Naive B cell (primary cell): ENCODE results near the gene IL4R. TPM values are rescaled to one million over a fixed set of nuclear protein-coding genes. Genes with fewer than 3 reads are reported as not detected.

Source experiments
- ATAC-seq, 2 donors: fragments of 150-1000 bp; cut with Tn5 transposase; 2 replicates each; pipeline ENCODE4 v1.10.0; 2021; ENCODE audit warnings: low read depth in 2 of 2, mild to moderate bottlenecking in 2 of 2, moderate library complexity in 2 of 2
- DNase-seq: peaks from one replicate; pipeline ENCODE4 v3.0.0; 2022
- H3K27ac Mint-ChIP-seq, 6 donors: one replicate each; pipeline ENCODE4 v1.8.0; 2020 to 2022; ENCODE audit warnings: mild to moderate bottlenecking in 6 of 6, mixed read lengths in 6 of 6, moderate library complexity in 5 of 6, inconsistent platforms in 2 of 6
- H3K27me3 Mint-ChIP-seq, 3 donors: one replicate each; pipeline ENCODE4 v1.8.0; 2021 to 2022; ENCODE audit warnings: mixed read lengths in 3 of 3, mild to moderate bottlenecking in 1 of 3
- H3K36me3 Mint-ChIP-seq, 2 donors: one replicate each; pipeline ENCODE4 v1.8.0; 2020 to 2022; ENCODE audit warnings: mixed read lengths in 2 of 2, inconsistent platforms in 1 of 2, mild to moderate bottlenecking in 1 of 2
- H3K4me1 Mint-ChIP-seq, 3 donors: one replicate each; pipeline ENCODE4 v1.8.0; 2020 to 2022; ENCODE audit warnings: mixed read lengths in 3 of 3, inconsistent platforms in 1 of 3, mild to moderate bottlenecking in 1 of 3, moderate library complexity in 1 of 3
- H3K4me3 Mint-ChIP-seq, 8 donors: one replicate each; pipeline ENCODE4 v1.8.0; 2020 to 2022; ENCODE audit warnings: mild to moderate bottlenecking in 8 of 8, mixed read lengths in 8 of 8, moderate library complexity in 8 of 8, inconsistent platforms in 2 of 8
- H3K9me3 Mint-ChIP-seq, 7 donors: one replicate each; pipeline ENCODE4 v1.8.0; 2020 to 2022; ENCODE audit warnings: mixed read lengths in 7 of 7, mild to moderate bottlenecking in 5 of 7, inconsistent platforms in 2 of 7, moderate library complexity in 1 of 7
- polyA plus RNA-seq, 6 donors: library from polyadenylated mRNA; unstranded; fragments of 300-500 nt; fragmentation: Illumina TruSeq; gene quantifications; one replicate each; pipeline ENCODE4 v1.2.3, GENCODE V29; 2021; ENCODE audit warnings: low read depth in 6 of 6

The IL4R gene
- polyA plus RNA-seq, 6 donors from 2014 or later = 355 to 1,202 (median 525) TPM

DNA sequence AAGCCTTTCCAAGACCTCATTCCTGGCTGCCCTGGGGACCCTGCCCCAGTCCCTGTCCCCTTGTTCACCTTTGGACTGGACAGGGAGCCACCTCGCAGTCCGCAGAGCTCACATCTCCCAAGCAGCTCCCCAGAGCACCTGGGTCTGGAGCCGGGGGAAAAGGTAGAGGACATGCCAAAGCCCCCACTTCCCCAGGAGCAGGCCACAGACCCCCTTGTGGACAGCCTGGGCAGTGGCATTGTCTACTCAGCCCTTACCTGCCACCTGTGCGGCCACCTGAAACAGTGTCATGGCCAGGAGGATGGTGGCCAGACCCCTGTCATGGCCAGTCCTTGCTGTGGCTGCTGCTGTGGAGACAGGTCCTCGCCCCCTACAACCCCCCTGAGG is 49.5 kb downstream of the IL4R start:
- H3K4me1 Mint-ChIP-seq = peaks cover 28 to 69% (median 56%) of the 10 kb centered on the region in 3 donors
- peak overlapping the region in 3 of 8 donors; percentile 15 to 33 (median 32) for H3K4me3 Mint-ChIP-seq
- DNase-seq (no peak), ATAC-seq (no peak)
- no peaks in the 10 kb centered on the region for H3K27me3 Mint-ChIP-seq
- peaks cover 22 to 33% of the 10 kb centered on the region in 2 donors for H3K36me3 Mint-ChIP-seq
- peaks cover 0 to 2% (median 0%) of the 10 kb centered on the region in 7 donors for H3K9me3 Mint-ChIP-seq
- H3K27ac Mint-ChIP-seq = peak overlapping the region in 5 of 6 donors; percentile 84 to 100 (median 93)

DNA sequence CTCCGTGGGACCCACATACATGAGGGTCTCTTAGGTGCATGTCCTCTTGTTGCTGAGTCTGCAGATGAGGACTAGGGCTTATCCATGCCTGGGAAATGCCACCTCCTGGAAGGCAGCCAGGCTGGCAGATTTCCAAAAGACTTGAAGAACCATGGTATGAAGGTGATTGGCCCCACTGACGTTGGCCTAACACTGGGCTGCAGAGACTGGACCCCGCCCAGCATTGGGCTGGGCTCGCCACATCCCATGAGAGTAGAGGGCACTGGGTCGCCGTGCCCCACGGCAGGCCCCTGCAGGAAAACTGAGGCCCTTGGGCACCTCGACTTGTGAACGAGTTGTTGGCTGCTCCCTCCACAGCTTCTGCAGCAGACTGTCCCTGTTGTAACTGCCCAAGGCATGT is 50.0 kb downstream of the IL4R start:
- H3K4me1 Mint-ChIP-seq = peaks cover 29 to 72% (median 61%) of the 10 kb centered on the region in 3 donors
- DNase-seq = no peak
- H3K36me3 Mint-ChIP-seq = peaks cover 16 to 28% of the 10 kb centered on the region in 2 donors
- no peak for ATAC-seq
- H3K9me3 Mint-ChIP-seq = peaks cover 0 to 2% (median 0%) of the 10 kb centered on the region in 7 donors
- H3K4me3 Mint-ChIP-seq = peak overlapping the region in 4 of 8 donors; percentile 32 to 71 (median 43)
- H3K27me3 Mint-ChIP-seq = no peaks in the 10 kb centered on the region
- peak overlapping the region; percentile 90 to 100 (median 98) for H3K27ac Mint-ChIP-seq

DNA sequence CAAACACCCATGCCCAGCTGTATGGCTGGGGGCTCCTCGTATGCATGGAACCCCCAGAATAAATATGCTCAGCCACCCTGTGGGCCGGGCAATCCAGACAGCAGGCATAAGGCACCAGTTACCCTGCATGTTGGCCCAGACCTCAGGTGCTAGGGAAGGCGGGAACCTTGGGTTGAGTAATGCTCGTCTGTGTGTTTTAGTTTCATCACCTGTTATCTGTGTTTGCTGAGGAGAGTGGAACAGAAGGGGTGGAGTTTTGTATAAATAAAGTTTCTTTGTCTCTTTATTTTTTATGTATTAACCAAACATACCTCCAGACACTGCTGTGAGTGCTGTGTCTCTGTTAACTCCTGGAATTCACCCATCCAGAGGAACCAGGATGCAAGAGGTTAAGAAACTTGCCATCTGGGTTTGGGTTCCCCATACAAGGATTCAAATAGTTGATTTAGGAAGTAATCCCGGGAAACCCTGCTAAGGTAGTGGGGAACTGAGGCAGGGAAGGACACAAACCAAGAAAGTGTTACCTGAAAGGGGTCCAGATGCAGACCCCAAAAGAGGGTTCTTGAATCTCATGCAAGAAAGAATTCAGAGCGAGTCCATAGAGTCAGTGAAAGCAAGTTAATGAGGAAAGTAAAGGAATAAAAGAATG is 50.8 kb downstream of the IL4R start:
- Mint-ChIP-seq H3K4me3 (peak overlapping the region in 2 of 8 donors; percentile 18 to 63), H3K4me1 (peaks cover 29 to 75% (median 60%) of the 10 kb centered on the region in 3 donors), H3K9me3 (peaks cover 0 to 8% (median under 1%) of the 10 kb centered on the region in 7 donors), H3K27me3 (no peaks in the 10 kb centered on the region), H3K36me3 (peaks cover 11 to 23% of the 10 kb centered on the region in 2 donors), H3K27ac (peak overlapping the region; percentile 96 to 100 (median 98))
- no peak for DNase-seq
- ATAC-seq = no peak

DNA sequence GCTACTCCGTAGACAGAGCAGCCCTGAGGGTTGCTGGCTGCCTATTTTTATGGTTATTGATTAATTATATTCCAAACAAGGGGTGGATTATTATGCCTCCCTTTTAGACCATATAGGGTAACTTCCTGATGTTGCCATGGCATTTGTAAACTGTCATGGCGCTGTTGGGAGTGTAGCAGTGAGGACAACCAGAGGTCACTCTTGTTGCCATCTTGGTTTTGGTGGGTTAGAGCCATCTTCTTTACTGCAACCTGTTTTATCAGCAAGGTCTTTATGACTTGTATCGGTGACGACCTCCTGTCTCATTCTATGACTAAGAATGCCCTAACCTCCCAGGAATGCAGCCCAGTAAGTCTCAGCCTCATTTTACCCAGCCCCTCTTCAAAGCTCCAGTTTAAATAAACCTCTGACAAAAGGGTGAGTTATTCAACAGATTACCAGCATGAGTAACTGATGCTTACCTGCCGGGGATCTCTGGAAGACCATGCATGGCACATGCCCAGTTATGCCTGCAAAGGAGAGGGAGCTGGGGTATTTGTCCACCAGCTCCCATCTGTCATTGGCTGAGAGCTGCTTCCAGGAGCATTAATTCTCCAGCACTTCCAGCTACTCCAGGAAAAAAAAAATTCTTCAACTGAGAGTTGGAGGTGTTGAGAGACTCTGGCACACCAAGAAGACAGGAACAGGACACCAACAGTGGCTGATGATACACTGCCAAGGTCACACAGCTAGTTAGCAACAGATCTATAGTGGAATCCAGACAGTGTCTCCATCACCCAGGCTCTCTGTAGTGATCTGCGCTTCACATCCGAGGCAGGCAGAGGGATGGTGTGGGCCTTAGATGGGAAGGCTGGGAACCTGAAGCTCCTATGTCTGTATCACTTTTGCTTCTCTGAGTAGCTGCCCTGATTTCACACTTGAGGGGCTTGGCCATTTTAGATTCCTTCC is 51.6 kb downstream of the IL4R start:
- Mint-ChIP-seq H3K9me3 (peaks cover 0 to 16% (median 4%) of the 10 kb centered on the region in 7 donors), H3K4me1 (peaks cover 35 to 81% (median 68%) of the 10 kb centered on the region in 3 donors)
- no peak for DNase-seq

DNA sequence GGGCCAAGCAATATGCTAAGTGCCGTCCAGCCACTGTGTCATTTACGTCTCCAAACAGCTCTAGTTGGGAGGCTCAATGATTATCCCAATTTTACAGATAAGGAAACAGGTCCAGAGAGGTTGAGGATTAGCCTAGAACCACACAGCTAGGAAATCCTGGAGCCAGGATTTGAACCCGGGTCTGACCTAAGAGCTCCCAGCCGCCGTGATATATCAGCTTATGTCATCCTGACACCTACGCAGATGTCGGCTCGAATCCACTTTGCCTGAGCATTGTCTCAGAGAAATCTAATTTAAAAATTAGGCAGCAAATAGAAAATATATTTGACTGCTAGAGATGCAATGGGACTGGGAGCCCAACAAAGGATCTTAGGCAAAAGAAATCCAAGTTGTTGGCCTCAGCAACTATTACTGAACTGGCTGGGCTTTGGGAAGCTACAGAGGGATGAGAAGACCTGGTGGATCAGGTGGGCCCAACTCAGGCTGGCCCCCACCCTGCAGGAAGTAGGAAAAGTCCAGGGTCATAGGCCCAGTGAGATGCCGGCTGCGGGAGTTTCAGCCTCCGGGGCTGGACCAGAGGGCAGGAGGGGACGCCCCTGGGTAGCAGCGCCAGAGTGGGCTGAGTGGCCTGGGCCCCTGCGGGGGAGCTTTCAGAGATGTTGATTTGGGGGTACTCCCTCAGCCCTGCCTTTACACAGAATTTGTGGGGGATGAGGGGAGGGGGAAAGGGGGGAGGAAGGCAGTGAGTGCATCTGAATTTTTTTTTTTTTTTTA is 53.1 kb downstream of the IL4R start:
- DNase-seq = no peak
- peak overlapping the region; percentile 61 to 87 (median 73) for H3K4me3 Mint-ChIP-seq
- H3K27ac Mint-ChIP-seq = peak overlapping the region; percentile 99 to 100 (median 100)
- peaks cover 0 to 16% (median 4%) of the 10 kb centered on the region in 7 donors for H3K9me3 Mint-ChIP-seq
- peaks cover 38 to 73% (median 71%) of the 10 kb centered on the region in 3 donors for H3K4me1 Mint-ChIP-seq
- H3K36me3 Mint-ChIP-seq = peaks cover 7 to 26% of the 10 kb centered on the region in 2 donors
- H3K27me3 Mint-ChIP-seq = no peaks in the 10 kb centered on the region
- no peak for ATAC-seq

More for the DNA sequence above, 51.6 kb downstream of the IL4R start:
- Mint-ChIP-seq H3K27ac (peak overlapping the region; percentile 96 to 100 (median 98)), H3K27me3 (no peaks in the 10 kb centered on the region), H3K4me3 (peak overlapping the region in 4 of 8 donors; percentile 16 to 65 (median 57)), H3K36me3 (peaks cover 11 to 27% of the 10 kb centered on the region in 2 donors)
- ATAC-seq = no peak

DNA sequence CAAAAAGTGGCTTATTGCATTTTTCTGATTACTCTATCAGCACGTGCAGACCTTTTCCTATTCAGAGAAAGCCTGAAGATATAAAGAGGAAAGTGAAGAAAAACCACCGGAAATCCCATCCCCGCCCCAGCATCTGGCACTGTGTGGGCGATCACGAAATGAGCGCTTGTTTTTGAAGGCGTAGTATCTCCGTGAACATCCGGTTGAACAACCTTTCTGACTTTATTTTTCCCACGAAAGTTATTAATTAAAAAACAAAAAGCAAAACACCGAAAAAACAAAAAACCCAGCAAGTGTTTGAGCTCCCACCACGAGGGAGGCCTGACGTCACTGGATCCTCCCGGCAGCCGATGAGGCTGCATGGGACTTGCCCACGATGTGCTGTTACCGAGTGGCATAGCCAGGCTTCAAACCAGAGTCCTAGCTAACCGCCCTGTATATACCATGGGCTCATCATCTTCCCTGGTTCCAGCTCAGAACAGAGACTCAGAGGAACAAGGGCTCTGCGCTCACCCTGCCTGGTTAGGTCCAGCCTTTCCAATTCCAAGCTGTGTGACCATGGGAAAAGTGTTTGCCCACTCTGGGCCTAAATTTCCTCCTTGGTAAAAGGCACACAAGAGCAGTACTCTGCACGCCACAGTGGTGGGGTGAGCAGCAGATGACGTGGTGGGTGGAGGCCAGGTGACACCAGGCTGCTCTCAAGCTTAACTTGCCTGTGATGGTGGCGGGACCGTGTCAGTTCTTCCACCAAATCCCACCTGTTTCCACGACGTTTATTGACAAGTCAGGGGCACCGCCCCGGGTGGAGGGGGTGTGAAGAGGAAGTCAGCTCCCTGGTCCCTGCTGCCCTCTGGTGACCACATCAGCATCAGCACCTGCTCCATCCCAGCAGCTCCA is 53.9 kb downstream of the IL4R start:
- Mint-ChIP-seq H3K27me3 (no peaks in the 10 kb centered on the region), H3K4me1 (peaks cover 33 to 72% (median 65%) of the 10 kb centered on the region in 3 donors), H3K36me3 (peaks cover 0 to 19% of the 10 kb centered on the region in 2 donors), H3K27ac (peak overlapping the region; percentile 99 to 100 (median 100)), H3K4me3 (peak overlapping the region; percentile 61 to 87 (median 73)), H3K9me3 (peaks cover 0 to 16% (median 4%) of the 10 kb centered on the region in 7 donors)
- ATAC-seq (peak; percentile 76 to 80), DNase-seq (peak; percentile 95)

DNA sequence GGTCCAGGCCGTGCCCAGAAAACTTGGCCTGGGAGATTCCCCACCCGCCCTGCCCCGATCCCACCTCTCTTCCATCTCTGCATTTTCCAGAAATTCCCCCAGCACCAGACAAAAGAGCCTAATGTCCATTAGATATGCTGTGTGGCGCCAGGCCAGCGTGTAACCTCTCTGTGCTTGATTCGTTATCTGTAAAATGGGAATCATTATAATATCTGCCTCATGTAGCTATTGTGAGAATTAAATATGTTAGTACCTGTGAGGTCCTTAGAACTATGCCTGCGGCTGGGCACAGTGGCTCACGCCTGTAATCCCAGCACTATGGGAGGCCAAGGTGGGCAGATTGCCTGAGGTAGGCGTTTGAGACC is 54.6 kb downstream of the IL4R start:
- Mint-ChIP-seq H3K9me3 (peaks cover 0 to 16% (median 4%) of the 10 kb centered on the region in 7 donors), H3K36me3 (peaks cover 0 to 19% of the 10 kb centered on the region in 2 donors)

DNA sequence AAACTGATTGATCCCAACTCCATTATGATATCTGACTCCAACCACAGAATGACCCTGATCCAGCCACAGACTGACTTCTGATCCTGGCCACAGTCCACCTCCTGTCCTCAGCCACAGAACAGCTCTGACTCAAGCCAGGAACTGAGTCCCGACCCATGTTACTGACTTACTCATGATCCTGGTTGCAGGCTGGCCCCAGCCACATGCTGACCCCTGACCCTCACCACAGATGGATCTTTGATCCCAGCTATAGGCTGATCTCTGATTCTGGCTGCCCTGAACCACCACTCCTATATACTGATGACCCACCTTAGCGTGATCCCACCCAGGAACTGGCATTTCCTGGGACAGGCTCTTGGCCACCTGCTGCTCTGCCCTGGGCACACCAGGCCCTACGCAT is 56.0 kb downstream of the IL4R start:
- peak overlapping the region in 6 of 8 donors; percentile 3 to 71 (median 18) for H3K4me3 Mint-ChIP-seq
- H3K4me1 Mint-ChIP-seq = peaks cover 31 to 55% (median 51%) of the 10 kb centered on the region in 3 donors
- peaks cover 0 to 16% (median 4%) of the 10 kb centered on the region in 7 donors for H3K9me3 Mint-ChIP-seq
- H3K27me3 Mint-ChIP-seq = no peaks in the 10 kb centered on the region
- peak overlapping the region; percentile 83 to 100 (median 100) for H3K27ac Mint-ChIP-seq
- H3K36me3 Mint-ChIP-seq = peaks cover 0 to 6% of the 10 kb centered on the region in 2 donors
- DNase-seq (no peak), ATAC-seq (no peak)

More for the DNA sequence above, 54.6 kb downstream of the IL4R start:
- H3K27ac Mint-ChIP-seq = peak overlapping the region; percentile 99 to 100 (median 100)
- H3K4me3 Mint-ChIP-seq = peak overlapping the region in 7 of 8 donors; percentile 61 to 87 (median 73)
- no peak for ATAC-seq
- DNase-seq = no peak
- no peaks in the 10 kb centered on the region for H3K27me3 Mint-ChIP-seq
- peaks cover 33 to 69% (median 65%) of the 10 kb centered on the region in 3 donors for H3K4me1 Mint-ChIP-seq

DNA sequence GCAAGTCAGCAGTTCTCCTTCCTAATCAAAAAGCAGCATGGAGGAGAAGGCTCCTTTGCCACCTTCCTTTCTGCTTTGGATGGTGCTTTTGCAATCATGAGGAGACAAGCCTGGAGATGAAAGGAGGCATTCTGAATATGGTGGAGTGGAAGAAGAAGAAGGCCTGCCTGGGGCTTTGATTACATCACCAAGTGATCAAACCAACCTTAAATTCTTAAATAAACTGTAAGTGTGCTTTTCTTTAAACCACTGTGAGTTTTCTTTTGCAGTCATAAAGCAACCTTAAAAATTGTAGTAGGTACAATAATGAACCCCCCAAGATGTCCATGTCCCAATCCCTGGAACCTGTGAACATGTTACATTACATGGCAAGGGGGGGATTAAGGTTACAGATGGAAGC is 56.5 kb downstream of the IL4R start:
- peaks cover 29 to 52% (median 47%) of the 10 kb centered on the region in 3 donors for H3K4me1 Mint-ChIP-seq
- DNase-seq = no peak
- no peaks in the 10 kb centered on the region for H3K27me3 Mint-ChIP-seq
- H3K27ac Mint-ChIP-seq = peak overlapping the region; percentile 83 to 100 (median 100)
- H3K9me3 Mint-ChIP-seq = peaks cover 0 to 14% (median 4%) of the 10 kb centered on the region in 7 donors
- ATAC-seq = no peak
- peak overlapping the region in 2 of 8 donors; percentile 4 to 71 for H3K4me3 Mint-ChIP-seq
- peaks cover 0 to 6% of the 10 kb centered on the region in 2 donors for H3K36me3 Mint-ChIP-seq

DNA sequence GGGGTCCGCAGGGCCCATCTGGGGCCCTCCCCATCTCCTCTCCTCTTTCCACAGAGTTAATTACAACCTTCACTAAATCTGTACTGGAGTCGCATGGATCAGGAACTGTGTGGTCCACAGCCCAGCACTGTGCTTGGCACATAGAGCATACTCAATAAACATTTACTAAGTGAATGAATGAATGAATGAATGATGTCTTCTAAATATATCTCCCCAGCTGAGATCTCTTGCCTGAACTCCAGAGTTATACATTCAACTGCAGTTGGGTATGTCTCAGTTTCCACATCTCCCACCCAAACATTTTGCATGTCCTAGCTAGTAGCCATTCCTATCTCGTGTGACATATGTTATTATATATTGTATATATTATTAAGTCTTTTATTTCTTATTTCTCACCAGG is 59.5 kb downstream of the IL4R start:
- H3K4me3 Mint-ChIP-seq = no peak overlapping the region
- H3K4me1 Mint-ChIP-seq = peaks cover 33 to 49% (median 41%) of the 10 kb centered on the region in 3 donors
- no peak overlapping the region for H3K27ac Mint-ChIP-seq
- no peak for DNase-seq
- peaks cover 0 to 16% (median 4%) of the 10 kb centered on the region in 7 donors for H3K9me3 Mint-ChIP-seq
- H3K36me3 Mint-ChIP-seq = peaks cover 0 to 6% of the 10 kb centered on the region in 2 donors
- no peak for ATAC-seq
- no peaks in the 10 kb centered on the region for H3K27me3 Mint-ChIP-seq

DNA sequence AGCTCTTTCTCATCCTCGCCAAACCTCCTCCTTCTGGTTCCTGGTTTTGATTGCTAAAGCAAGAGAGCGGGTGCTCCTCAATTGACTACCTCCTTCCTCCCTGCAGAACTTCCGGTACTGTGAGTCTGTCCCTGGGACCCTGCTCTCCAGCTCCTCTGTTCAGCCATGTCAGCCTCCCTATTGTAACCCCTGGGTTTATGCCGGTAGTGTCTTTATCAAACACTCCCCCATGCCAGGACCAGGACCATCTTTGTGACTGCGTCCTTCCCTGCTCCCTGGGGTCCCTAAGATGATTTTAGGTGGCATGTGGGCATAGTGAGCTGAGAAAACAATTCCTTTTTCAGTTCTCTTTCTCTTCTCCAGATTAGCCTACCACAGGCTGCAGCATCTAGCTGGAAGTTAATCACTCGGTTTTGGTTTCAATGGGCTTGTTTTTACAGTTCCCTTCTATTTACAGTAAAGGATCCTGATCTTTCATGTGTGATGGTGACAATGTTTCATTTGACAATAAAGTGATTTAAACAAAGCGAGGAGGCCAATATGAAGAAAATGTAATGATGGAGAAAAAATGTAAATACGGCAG is 60.5 kb downstream of the IL4R start:
- peaks cover 0 to 13% (median 4%) of the 10 kb centered on the region in 7 donors for H3K9me3 Mint-ChIP-seq
- H3K36me3 Mint-ChIP-seq = peaks cover 0 to 6% of the 10 kb centered on the region in 2 donors
- no peak overlapping the region for H3K27ac Mint-ChIP-seq
- peaks cover 37 to 51% (median 41%) of the 10 kb centered on the region in 3 donors for H3K4me1 Mint-ChIP-seq
- peak; percentile 62 to 70 for ATAC-seq
- H3K27me3 Mint-ChIP-seq = no peaks in the 10 kb centered on the region
- DNase-seq = peak; percentile 71
- no peak overlapping the region for H3K4me3 Mint-ChIP-seq
